Trophoblast cell (in vitro differentiated cells and primary cell): ENCODE measurements around the gene FRA10AC1.

Source experiments
- DNase-seq, 2 donors: peaks; one replicate each; pipeline ENCODE4 v3.0.0-alpha.2; 2016
- H2AFZ ChIP-seq: 2 replicates; pipeline ENCODE4 v1.6.1; 2013; ENCODE audit warnings: low read length, moderate library complexity, mild to moderate bottlenecking; ENCODE audit not compliant: insufficient read depth, poor library complexity
- H2AK5ac ChIP-seq: 2 replicates; pipeline ENCODE4 v1.6.1; 2013; ENCODE audit warnings: mild to moderate bottlenecking, low read length
- H2BK120ac ChIP-seq: 2 replicates; pipeline ENCODE4 v1.6.1; 2013; ENCODE audit warnings: low read length, mild to moderate bottlenecking, moderate library complexity; ENCODE audit not compliant: insufficient read depth, poor library complexity
- H2BK12ac ChIP-seq: 2 replicates; pipeline ENCODE4 v1.6.1; 2013; ENCODE audit warnings: mild to moderate bottlenecking, low read length, moderate library complexity
- H2BK5ac ChIP-seq: 2 replicates; pipeline ENCODE4 v1.6.1; 2013; ENCODE audit warnings: low read length, low read depth, moderate library complexity, mild to moderate bottlenecking; ENCODE audit not compliant: poor library complexity
- H3K14ac ChIP-seq: 2 replicates; pipeline ENCODE4 v1.6.1; 2013; ENCODE audit warnings: mild to moderate bottlenecking, low read length
- H3K18ac ChIP-seq: 2 replicates; pipeline ENCODE4 v1.6.1; 2013; ENCODE audit warnings: mild to moderate bottlenecking, low read length
- H3K23ac ChIP-seq: 2 replicates; pipeline ENCODE4 v1.6.1; 2013; ENCODE audit warnings: low read length
- H3K27ac ChIP-seq: 2 replicates; pipeline ENCODE4 v1.5.1; 2013; ENCODE audit warnings: low read depth, mild to moderate bottlenecking, inconsistent platforms, low read length, moderate library complexity
- H3K27me3 ChIP-seq: 2 replicates; pipeline ENCODE4 v1.6.1; 2013; ENCODE audit warnings: inconsistent platforms, mild to moderate bottlenecking, low read length, moderate library complexity; ENCODE audit not compliant: insufficient read depth
- H3K36me3 ChIP-seq, 2 experiments: 1 replicate in 1 of 2; 2 replicates in 1 of 2; pipeline ENCODE4 v1.6.1; 2013; ENCODE audit warnings: low read length in 2 of 2, mild to moderate bottlenecking in 2 of 2, moderate library complexity in 1 of 2; ENCODE audit not compliant: insufficient read depth in 2 of 2, control insufficient read depth in 1 of 2
- H3K4ac ChIP-seq: 2 replicates; pipeline ENCODE4 v1.6.1; 2013; ENCODE audit warnings: low read depth, mild to moderate bottlenecking, low read length, moderate library complexity
- H3K4me1 ChIP-seq, 2 experiments: 1 replicate in 1 of 2; 2 replicates in 1 of 2; pipeline ENCODE4 v1.6.1; 2013; ENCODE audit warnings: low read length in 2 of 2, mild to moderate bottlenecking in 2 of 2, moderate library complexity in 1 of 2; ENCODE audit not compliant: insufficient read depth in 2 of 2, control insufficient read depth in 1 of 2
- H3K4me2 ChIP-seq: 2 replicates; pipeline ENCODE4 v1.6.1; 2013; ENCODE audit warnings: inconsistent platforms, mild to moderate bottlenecking, low read length, moderate library complexity
- H3K4me3 ChIP-seq: 2 replicates; pipeline ENCODE4 v1.5.1; 2013; ENCODE audit warnings: mild to moderate bottlenecking, low read depth, low read length, inconsistent platforms
- H3K79me1 ChIP-seq: one replicate; pipeline ENCODE4 v1.6.1; 2013; ENCODE audit warnings: low read length
- H3K79me2 ChIP-seq: 2 replicates; pipeline ENCODE4 v1.6.1; 2013; ENCODE audit warnings: low read length, mild to moderate bottlenecking; ENCODE audit not compliant: control insufficient read depth, insufficient read depth, poor library complexity
- H3K9ac ChIP-seq: 2 replicates; pipeline ENCODE4 v1.6.1; 2013; ENCODE audit warnings: mild to moderate bottlenecking, low read length
- H3K9me3 ChIP-seq: 2 replicates; pipeline ENCODE4 v1.6.1; 2013; ENCODE audit warnings: low read depth, mild to moderate bottlenecking, control low read depth, inconsistent platforms, low read length; ENCODE audit not compliant: insufficient read depth
- H4K12ac ChIP-seq: 2 replicates; pipeline ENCODE4 v1.6.1; 2013; ENCODE audit warnings: low read depth, mild to moderate bottlenecking, low read length, moderate library complexity
- H4K8ac ChIP-seq: 2 replicates; pipeline ENCODE4 v1.6.1; 2013; ENCODE audit warnings: low read depth, mild to moderate bottlenecking, low read length, moderate library complexity
- H4K91ac ChIP-seq: one replicate; pipeline ENCODE4 v1.6.1; 2013; ENCODE audit warnings: low read depth, mild to moderate bottlenecking, low read length, moderate library complexity
- whole genome bisulfite sequencing: extraction: QIAGEN DNeasy Blood & Tissue Kit; methylation state at CpG from one replicate; pipeline ENCODE4 v1.1.7; 2013; ENCODE audit warnings: missing lambda C conversion rate; ENCODE audit not compliant: insufficient read length, insufficient coverage; ENCODE audit errors: extremely low coverage; 5-methylcytosine and 5-hydroxymethylcytosine counted together

The FRA10AC1 gene

GRCh38 chr10:93666030-93666429 is 36.4 kb downstream of the FRA10AC1 start:
- Histone ChIP-seq H3K9me3 (no peaks in the 10 kb centered on the region), H3K79me1 (no peaks in the 10 kb centered on the region), H3K27me3 (no peaks in the 10 kb centered on the region), H2BK5ac (no peak overlapping the region), H2AFZ (no peak overlapping the region), H3K4me2 (no peak overlapping the region), H3K9ac (no peak overlapping the region), H3K4me3 (no peak overlapping the region), H4K91ac (no peak overlapping the region), H2BK120ac (no peak overlapping the region), H3K36me3 (peaks cover 2 to 4% of the 10 kb centered on the region in 2 experiments), H4K8ac (no peak overlapping the region), H3K79me2 (no peaks in the 10 kb centered on the region), H3K23ac (no peak overlapping the region), H2AK5ac (no peak overlapping the region), H2BK12ac (no peak overlapping the region), H3K4ac (no peak overlapping the region), H3K14ac (no peak overlapping the region), H4K12ac (no peak overlapping the region), H3K27ac (no peak overlapping the region), H3K4me1 (peaks cover 0 to 3% of the 10 kb centered on the region in 2 experiments), H3K18ac (no peak overlapping the region)
- WGBS: no CpG with 5 or more reads among the region's 4 CpGs
- no peak for DNase-seq

GRCh38 chr10:93657757-93658156 is 44.6 kb downstream of the FRA10AC1 start:
- Histone ChIP-seq H3K79me1 (no peaks in the 10 kb centered on the region), H4K91ac (no peak overlapping the region), H3K18ac (no peak overlapping the region), H3K23ac (no peak overlapping the region), H3K79me2 (no peaks in the 10 kb centered on the region), H3K4me1 (no peaks in the 10 kb centered on the region), H2BK120ac (no peak overlapping the region), H4K12ac (no peak overlapping the region), H2BK5ac (no peak overlapping the region), H3K36me3 (no peaks in the 10 kb centered on the region), H3K4me2 (no peak overlapping the region), H2AFZ (no peak overlapping the region), H2BK12ac (no peak overlapping the region), H3K9me3 (no peaks in the 10 kb centered on the region), H3K14ac (no peak overlapping the region), H3K4me3 (no peak overlapping the region), H3K4ac (no peak overlapping the region), H3K27me3 (no peaks in the 10 kb centered on the region), H3K9ac (no peak overlapping the region), H4K8ac (no peak overlapping the region), H2AK5ac (no peak overlapping the region), H3K27ac (no peak overlapping the region)
- no CpG with 5 or more reads among the region's 1 CpG for WGBS
- peak; percentile 26 to 49 for DNase-seq

- Histone ChIP-seq H3K36me3 (no peaks in the 10 kb centered on the region), H3K79me2 (no peaks in the 10 kb centered on the region), H3K14ac (no peak overlapping the region), H4K8ac (no peak overlapping the region), H3K27ac (no peak overlapping the region), H2BK12ac (no peak overlapping the region), H3K9me3 (no peaks in the 10 kb centered on the region), H2BK120ac (no peak overlapping the region), H3K4me1 (no peaks in the 10 kb centered on the region), H3K9ac (no peak overlapping the region), H3K27me3 (no peaks in the 10 kb centered on the region), H2BK5ac (no peak overlapping the region), H3K18ac (no peak overlapping the region), H3K4ac (no peak overlapping the region), H2AFZ (no peak overlapping the region), H3K4me3 (no peak overlapping the region), H4K12ac (no peak overlapping the region), H3K79me1 (no peaks in the 10 kb centered on the region), H4K91ac (no peak overlapping the region), H2AK5ac (no peak overlapping the region), H3K4me2 (no peak overlapping the region), H3K23ac (no peak overlapping the region)
- DNase-seq: no peak
- WGBS: no CpG with 5 or more reads among the region's 1 CpG
Measured at GRCh38 chr10:93656155-93656554, 46.2 kb downstream of the FRA10AC1 start.

- H3K18ac ChIP-seq: no peak overlapping the region
- H4K8ac ChIP-seq: no peak overlapping the region
- no CpG with 5 or more reads among the region's 1 CpG for WGBS
- no peak overlapping the region for H2BK120ac ChIP-seq
- H2BK5ac ChIP-seq: no peak overlapping the region
- no peak overlapping the region for H4K91ac ChIP-seq
- H2AK5ac ChIP-seq: no peak overlapping the region
- no peak overlapping the region for H4K12ac ChIP-seq
- no peaks in the 10 kb centered on the region for H3K36me3 ChIP-seq
- no peak overlapping the region for H2BK12ac ChIP-seq
- no peak overlapping the region for H2AFZ ChIP-seq
- H3K23ac ChIP-seq: no peak overlapping the region
- H3K79me2 ChIP-seq: no peaks in the 10 kb centered on the region
- peak; percentile 66 to 80 for DNase-seq
- H3K27me3 ChIP-seq: no peaks in the 10 kb centered on the region
- H3K14ac ChIP-seq: no peak overlapping the region
- no peak overlapping the region for H3K4me2 ChIP-seq
- H3K79me1 ChIP-seq: no peaks in the 10 kb centered on the region
- no peak overlapping the region for H3K27ac ChIP-seq
- H3K9me3 ChIP-seq: no peaks in the 10 kb centered on the region
- no peak overlapping the region for H3K4me3 ChIP-seq
- no peaks in the 10 kb centered on the region for H3K4me1 ChIP-seq
- H3K4ac ChIP-seq: no peak overlapping the region
- no peak overlapping the region for H3K9ac ChIP-seq
Measured at GRCh38 chr10:93654201-93654600, 48.2 kb downstream of the FRA10AC1 start.
